GM20000 (cell line): ENCODE data around the gene PLEKHG5.

Experiments
- DNase-seq: peaks from one replicate; pipeline ENCODE4 v3.0.0; 2012; ENCODE audit warnings: low spot score
- CTCF ChIP-seq: IDR thresholded peaks from 2 replicates; pipeline ENCODE4 v1.5.1; 2012; ENCODE audit warnings: mild to moderate bottlenecking, control low read depth; ENCODE audit errors: extremely low read depth, missing control alignments

Gene PLEKHG5

DNA sequence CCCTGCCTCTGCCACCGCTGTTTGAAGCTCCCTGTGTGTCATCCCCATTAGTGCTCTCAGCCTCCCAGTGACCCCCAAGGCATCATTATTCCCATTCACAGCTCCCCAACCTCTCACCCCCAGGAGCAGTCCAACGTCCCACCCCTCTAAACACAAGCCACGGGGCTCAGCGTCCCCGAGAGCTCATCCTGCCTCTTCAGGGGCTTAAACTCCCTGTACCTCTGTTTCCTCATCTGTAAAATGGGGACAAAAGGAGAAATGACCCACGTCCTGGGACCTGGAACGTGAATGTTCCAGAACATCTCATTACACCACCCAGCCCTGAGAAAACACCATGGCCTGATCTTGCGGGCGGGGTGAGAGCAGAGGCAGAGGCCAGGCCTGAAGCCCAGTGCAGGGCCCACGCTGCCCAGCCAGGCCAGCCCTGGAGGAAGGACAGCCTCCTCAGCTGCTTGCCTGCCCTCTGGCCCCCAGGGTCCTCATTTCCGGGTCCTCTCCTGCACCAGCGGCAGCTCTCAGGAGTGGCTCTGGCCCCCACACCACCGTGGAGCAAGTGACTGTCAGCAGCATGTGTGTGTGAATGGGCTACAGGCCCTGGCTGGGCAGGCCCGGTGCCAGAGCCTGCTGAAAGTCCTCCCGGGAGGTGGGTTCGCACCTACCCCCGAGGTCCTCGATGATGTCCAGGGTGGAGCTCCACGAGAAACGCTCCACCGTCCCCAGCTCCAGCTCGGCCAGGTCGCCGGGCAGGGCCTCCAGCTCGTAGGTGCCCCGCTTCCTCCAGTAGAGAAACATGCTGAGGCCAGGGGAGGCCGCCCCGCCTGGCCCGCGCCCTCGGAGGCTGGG lies 14.1 kb upstream of the PLEKHG5 start:
- no peak for DNase-seq
- TF ChIP-seq CTCF, result no peak

DNA sequence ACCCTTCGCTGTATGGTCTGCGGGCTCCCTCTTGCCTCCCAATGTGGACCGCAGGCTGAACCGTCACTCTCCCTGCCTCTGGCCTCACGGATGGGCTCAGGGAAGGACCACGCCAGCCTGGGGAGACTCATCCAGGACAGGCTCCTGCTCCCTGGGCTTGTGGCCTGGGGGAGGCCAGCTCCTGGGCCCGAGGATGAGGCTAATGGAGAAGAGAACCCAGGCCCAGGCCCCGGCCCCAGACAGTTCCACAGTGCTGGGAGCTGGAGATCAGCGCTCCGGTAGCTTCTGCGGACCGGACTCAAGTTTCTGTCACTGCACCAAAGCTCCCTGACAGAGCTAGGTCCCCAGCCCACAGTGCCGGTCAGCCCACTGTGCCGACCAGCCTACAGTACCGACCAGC lies 13.4 kb upstream of the PLEKHG5 start:
- no peak for DNase-seq
- no peak for TF ChIP-seq CTCF

DNA sequence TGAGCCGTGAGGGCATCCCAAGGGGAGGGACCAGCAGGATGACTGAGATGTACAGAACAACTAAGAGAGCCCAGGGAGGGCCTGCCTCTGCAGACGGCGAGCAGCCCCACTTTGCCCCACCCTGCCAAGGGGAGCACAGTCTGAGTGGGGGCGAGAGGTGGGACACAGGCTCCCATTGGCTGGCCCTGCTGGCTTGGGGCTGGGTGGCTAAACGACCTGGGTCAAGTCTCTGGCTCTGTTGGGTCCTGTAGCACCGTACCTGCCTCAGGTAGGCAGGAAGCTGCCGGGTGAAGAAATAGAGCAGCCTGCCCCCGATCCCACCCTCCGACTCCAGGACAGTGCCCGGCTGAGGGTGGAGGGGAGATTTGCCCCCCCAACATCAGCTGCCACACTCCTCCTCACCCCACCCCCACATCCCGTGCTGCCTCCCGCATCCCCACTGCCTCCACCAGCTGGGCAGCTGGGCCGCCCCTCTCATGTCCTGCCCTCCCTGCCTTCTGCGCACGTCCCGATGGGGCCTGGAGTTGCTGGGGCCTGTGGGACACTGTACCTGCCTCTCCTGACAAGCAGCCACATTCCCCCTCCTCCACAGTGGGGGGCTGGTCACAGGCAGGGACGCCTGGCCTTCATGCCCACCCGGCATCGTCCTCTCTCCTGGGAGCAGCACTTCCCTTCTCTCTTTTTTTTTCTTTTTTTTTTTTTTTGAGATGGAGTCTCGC lies 12.6 kb upstream of the PLEKHG5 start:
- no peak for DNase-seq
- no peak for TF ChIP-seq CTCF

GRCh38 chr1:6502000-6502891 lies 10.8 kb upstream of the PLEKHG5 start:
- no peak for TF ChIP-seq CTCF
- DNase-seq, result no peak

- no peak for DNase-seq
- TF ChIP-seq CTCF, result no peak
These were observed 9.9 kb upstream of the PLEKHG5 start for GRCh38 chr1:6501279-6501813.

DNA sequence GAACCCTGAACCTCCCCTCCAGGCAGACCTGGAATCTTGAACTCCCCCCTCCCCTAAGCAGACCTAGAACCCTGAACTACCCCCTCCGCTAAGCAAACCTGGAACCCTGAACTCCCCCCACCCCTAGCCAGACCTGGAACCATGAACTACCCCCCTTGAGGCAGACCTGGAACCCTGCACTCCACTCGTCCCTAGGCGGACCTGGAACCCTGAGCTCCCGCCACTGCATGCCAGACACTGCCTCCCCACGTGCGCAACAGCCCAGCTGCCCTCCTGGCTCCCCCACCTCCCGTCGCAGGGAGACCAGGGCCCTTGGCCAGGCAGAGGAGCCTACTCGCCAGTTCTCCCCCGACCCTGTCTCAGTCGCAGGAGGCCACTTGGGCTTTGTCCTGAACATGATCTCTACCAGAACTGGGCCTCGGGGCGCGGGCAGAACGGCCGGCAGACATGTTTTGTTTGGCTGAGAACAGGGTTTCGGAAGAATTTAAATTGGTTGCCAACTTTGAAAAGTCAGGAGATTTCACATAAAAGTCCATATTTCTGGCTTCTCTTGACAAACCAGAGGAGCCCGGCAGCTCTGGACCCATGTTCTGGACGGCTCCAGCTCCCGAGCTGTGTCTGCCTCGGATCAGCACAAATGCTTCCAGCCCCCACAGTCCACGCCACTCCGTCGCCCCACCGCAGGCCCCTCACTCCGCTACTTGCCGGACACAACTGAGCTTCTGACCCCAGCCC lies 9.2 kb upstream of the PLEKHG5 start:
- TF ChIP-seq CTCF, result no peak
- DNase-seq, result no peak
